Neural cell (in vitro differentiated cells): ENCODE measurements around the gene CNTN4. TPM values are rescaled to one million over a fixed set of nuclear protein-coding genes. Genes with fewer than 3 reads are reported as not detected.

Experiments used
- H2AFZ ChIP-seq: fragments of 200-600, 300-800 bp; sonication (generic), shearing (Covaris generic); 2 replicates; pipeline ENCODE4 v1.6.0; 2014; ENCODE audit warnings: low read depth, mild to moderate bottlenecking, antibody characterized with exemption, low read length, moderate library complexity
- H3F3A ChIP-seq: fragments of 200-600 bp; shearing (Covaris generic); 2 replicates; pipeline ENCODE4 v1.6.1; 2016; ENCODE audit warnings: mild to moderate bottlenecking, moderate library complexity, mixed read lengths, antibody characterized with exemption, low read length; ENCODE audit not compliant: insufficient read depth, poor library complexity, severe bottlenecking
- H3K27ac ChIP-seq: fragments of 200-600, 300-800 bp; sonication (generic), shearing (Covaris generic); 2 replicates; pipeline ENCODE4 v1.5.1; 2014; ENCODE audit warnings: mild to moderate bottlenecking, low read length, moderate library complexity
- H3K27me3 ChIP-seq: fragments of 300-800, 200-600 bp; sonication (generic), shearing (Covaris generic); 2 replicates; pipeline ENCODE4 v1.6.0; 2014; ENCODE audit warnings: mild to moderate bottlenecking, low read depth, low read length, moderate library complexity; ENCODE audit not compliant: insufficient read depth
- H3K36me3 ChIP-seq: fragments of 300-800, 200-600 bp; sonication (generic), shearing (Covaris generic); 2 replicates; pipeline ENCODE4 v1.5.1; 2014; ENCODE audit warnings: mild to moderate bottlenecking, antibody characterized with exemption, low read length, moderate library complexity; ENCODE audit not compliant: insufficient read depth
- H3K4me2 ChIP-seq: fragments of 300-800, 200-600 bp; sonication (generic), shearing (Covaris generic); 2 replicates; pipeline ENCODE4 v1.6.0; 2014; ENCODE audit warnings: mild to moderate bottlenecking, low read length
- H3K4me3 ChIP-seq: fragments of 300-800, 200-600 bp; sonication (generic), shearing (Covaris generic); 2 replicates; pipeline ENCODE4 v1.5.1; 2014; ENCODE audit warnings: mild to moderate bottlenecking, low read length, moderate library complexity
- H3K79me2 ChIP-seq: fragments of 200-600 bp; shearing (Covaris generic); replicated peaks from 2 replicates; pipeline ENCODE4 v1.6.0; 2014; ENCODE audit warnings: mild to moderate bottlenecking, low read length, moderate library complexity; ENCODE audit not compliant: insufficient read depth
- H3K9ac ChIP-seq: fragments of 300-800, 200-600 bp; sonication (generic), shearing (Covaris generic); 2 replicates; pipeline ENCODE4 v1.6.1; 2016; ENCODE audit warnings: mild to moderate bottlenecking, low read length, mixed read lengths
- H3K9me2 ChIP-seq: fragments of 200-600 bp; shearing (Covaris generic); 2 replicates; pipeline ENCODE4 v1.6.1; 2016; ENCODE audit warnings: mild to moderate bottlenecking, low read length, mixed read lengths; ENCODE audit not compliant: insufficient read depth
- H3K9me3 ChIP-seq: fragments of 200-600, 300-800 bp; sonication (generic), shearing (Covaris generic); 2 replicates; pipeline ENCODE4 v1.6.1; 2016; ENCODE audit warnings: mild to moderate bottlenecking, mixed run types, low read length, moderate library complexity, mixed read lengths
- H4K20me1 ChIP-seq: fragments of 200-600 bp; shearing (Covaris generic); 2 replicates; pipeline ENCODE4 v1.6.1; 2016; ENCODE audit warnings: mild to moderate bottlenecking, mixed run types; ENCODE audit not compliant: insufficient read depth
- EP300 ChIP-seq: fragments of 450-650 bp; conservative IDR thresholded peaks from 2 replicates; pipeline ENCODE4 v1.6.1; 2014; ENCODE audit warnings: antibody characterized with exemption, mild to moderate bottlenecking, moderate library complexity; ENCODE audit not compliant: poor library complexity, severe bottlenecking
- EZH2 ChIP-seq: fragments of 200-600, 300-800 bp; shearing (Covaris generic), sonication (generic); IDR thresholded peaks from 2 replicates; pipeline ENCODE4 v1.6.1; 2014; ENCODE audit warnings: antibody characterized with exemption, low read length, borderline replicate concordance, mild to moderate bottlenecking; ENCODE audit not compliant: insufficient read depth, poor library complexity, severe bottlenecking
- MXI1 ChIP-seq: fragments of 450-650 bp; conservative IDR thresholded peaks from 2 replicates; pipeline ENCODE4 v1.6.1; 2014; ENCODE audit warnings: antibody characterized with exemption, mild to moderate bottlenecking; ENCODE audit not compliant: poor library complexity, severe bottlenecking
- POLR2AphosphoS5 ChIP-seq: IDR thresholded peaks from 2 replicates; pipeline ENCODE4 v1.6.1; 2012
- RAD21 ChIP-seq: fragments of 450-650 bp; conservative IDR thresholded peaks from 2 replicates; pipeline ENCODE4 v1.6.1; 2014; ENCODE audit warnings: antibody characterized with exemption, mild to moderate bottlenecking, moderate library complexity
- SMC3 ChIP-seq: fragments of 450-650 bp; conservative IDR thresholded peaks from 2 replicates; pipeline ENCODE4 v1.6.1; 2014; ENCODE audit warnings: antibody characterized with exemption, mild to moderate bottlenecking, moderate library complexity; ENCODE audit not compliant: poor library complexity
- TAF1 ChIP-seq: IDR thresholded peaks from 2 replicates; pipeline ENCODE4 v1.6.1; 2012; ENCODE audit warnings: low read depth
- polyA plus RNA-seq: library from polyadenylated mRNA; depleted of rRNA; stranded (reverse); fragments of >200 nt; gene quantifications from 2 replicates; pipeline ENCODE4 v1.2.3, GENCODE V29; 2014
- TF ChIP-seq, protein P1 (sequence below): IDR thresholded peaks from 2 replicates; pipeline ENCODE4 v1.6.1; 2012; ENCODE audit warnings: borderline replicate concordance
- TF ChIP-seq, protein P2 (sequence below): fragments of 450-650 bp; IDR thresholded peaks from 2 replicates; pipeline ENCODE4 v1.5.1; 2014; ENCODE audit warnings: antibody characterized with exemption, mild to moderate bottlenecking, moderate library complexity; ENCODE audit not compliant: poor library complexity, severe bottlenecking

CNTN4 gene
- polyA plus RNA-seq, 1 donor from 2014 or later: 10.6 TPM

- peak overlapping the region; percentile 65 for H3K4me2 ChIP-seq
- H3F3A ChIP-seq: peaks cover 4% of the 10 kb centered on the region
- H2AFZ ChIP-seq: no peak overlapping the region
- H3K27ac ChIP-seq: peak overlapping the region; percentile 13
- H3K27me3 ChIP-seq: peaks cover 3% of the 10 kb centered on the region
- no peaks in the 10 kb centered on the region for H3K79me2 ChIP-seq
- no peak overlapping the region for H3K9ac ChIP-seq
- no peaks in the 10 kb centered on the region for H3K36me3 ChIP-seq
- H4K20me1 ChIP-seq: no peaks in the 10 kb centered on the region
- H3K9me3 ChIP-seq: no peaks in the 10 kb centered on the region
- H3K9me2 ChIP-seq: no peaks in the 10 kb centered on the region
- H3K4me3 ChIP-seq: no peak overlapping the region
- TF ChIP-seq EP300 (peak; percentile 93), POLR2AphosphoS5 (peak; percentile 93), SMC3 (no peak)
Observed at GRCh38 chr3:2516762-2517441, 418.2 kb downstream of the CNTN4 start.

DNA sequence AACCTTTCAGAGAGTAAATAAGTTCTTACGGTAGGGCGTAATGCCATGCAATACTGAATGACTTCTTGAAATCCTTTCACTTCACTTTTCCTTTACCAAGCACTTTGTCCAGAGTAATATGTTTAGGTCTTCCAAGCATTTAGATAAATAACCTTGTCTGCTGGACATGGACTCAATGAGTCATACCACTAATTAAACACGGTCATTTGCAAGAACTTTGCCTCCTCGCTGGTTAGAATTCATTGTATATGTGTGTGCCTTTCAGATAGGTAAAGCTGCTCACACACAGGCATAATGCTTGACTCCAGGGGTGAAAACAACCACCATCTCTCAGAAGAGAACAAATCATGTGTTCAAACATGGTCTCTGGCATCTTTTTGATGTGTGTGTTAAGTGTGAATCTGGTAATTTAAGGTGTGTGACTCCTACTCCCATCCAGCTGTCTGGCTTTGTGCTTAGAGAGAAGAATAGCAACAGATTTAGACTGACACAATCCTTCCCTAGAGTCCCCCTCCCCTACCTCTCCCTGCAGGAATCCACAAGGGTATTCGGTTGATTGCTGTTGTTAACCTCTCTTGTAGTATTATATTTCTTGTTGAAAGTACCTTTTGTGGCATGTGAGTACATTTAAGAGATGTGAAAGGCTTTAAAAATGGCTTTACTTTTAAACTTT is 419.0 kb downstream of the CNTN4 start:
- peaks cover 3% of the 10 kb centered on the region for H3K27me3 ChIP-seq
- peak overlapping the region; percentile 65 for H3K4me2 ChIP-seq
- H3K9me3 ChIP-seq: no peaks in the 10 kb centered on the region
- no peaks in the 10 kb centered on the region for H3K9me2 ChIP-seq
- no peaks in the 10 kb centered on the region for H3K36me3 ChIP-seq
- H2AFZ ChIP-seq: no peak overlapping the region
- H3K27ac ChIP-seq: peak overlapping the region; percentile 13
- peaks cover 4% of the 10 kb centered on the region for H3F3A ChIP-seq
- H3K4me3 ChIP-seq: peak overlapping the region; percentile 46
- TF ChIP-seq EP300 (peak; percentile 29), EZH2 (no peak), SMC3 (no peak), MXI1 (no peak), TAF1 (no peak), POLR2AphosphoS5 (peak; percentile 73), RAD21 (no peak)
- TF ChIP-seq, protein P1, sequence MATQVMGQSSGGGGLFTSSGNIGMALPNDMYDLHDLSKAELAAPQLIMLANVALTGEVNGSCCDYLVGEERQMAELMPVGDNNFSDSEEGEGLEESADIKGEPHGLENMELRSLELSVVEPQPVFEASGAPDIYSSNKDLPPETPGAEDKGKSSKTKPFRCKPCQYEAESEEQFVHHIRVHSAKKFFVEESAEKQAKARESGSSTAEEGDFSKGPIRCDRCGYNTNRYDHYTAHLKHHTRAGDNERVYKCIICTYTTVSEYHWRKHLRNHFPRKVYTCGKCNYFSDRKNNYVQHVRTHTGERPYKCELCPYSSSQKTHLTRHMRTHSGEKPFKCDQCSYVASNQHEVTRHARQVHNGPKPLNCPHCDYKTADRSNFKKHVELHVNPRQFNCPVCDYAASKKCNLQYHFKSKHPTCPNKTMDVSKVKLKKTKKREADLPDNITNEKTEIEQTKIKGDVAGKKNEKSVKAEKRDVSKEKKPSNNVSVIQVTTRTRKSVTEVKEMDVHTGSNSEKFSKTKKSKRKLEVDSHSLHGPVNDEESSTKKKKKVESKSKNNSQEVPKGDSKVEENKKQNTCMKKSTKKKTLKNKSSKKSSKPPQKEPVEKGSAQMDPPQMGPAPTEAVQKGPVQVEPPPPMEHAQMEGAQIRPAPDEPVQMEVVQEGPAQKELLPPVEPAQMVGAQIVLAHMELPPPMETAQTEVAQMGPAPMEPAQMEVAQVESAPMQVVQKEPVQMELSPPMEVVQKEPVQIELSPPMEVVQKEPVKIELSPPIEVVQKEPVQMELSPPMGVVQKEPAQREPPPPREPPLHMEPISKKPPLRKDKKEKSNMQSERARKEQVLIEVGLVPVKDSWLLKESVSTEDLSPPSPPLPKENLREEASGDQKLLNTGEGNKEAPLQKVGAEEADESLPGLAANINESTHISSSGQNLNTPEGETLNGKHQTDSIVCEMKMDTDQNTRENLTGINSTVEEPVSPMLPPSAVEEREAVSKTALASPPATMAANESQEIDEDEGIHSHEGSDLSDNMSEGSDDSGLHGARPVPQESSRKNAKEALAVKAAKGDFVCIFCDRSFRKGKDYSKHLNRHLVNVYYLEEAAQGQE: no peak
- TF ChIP-seq, protein P2, sequence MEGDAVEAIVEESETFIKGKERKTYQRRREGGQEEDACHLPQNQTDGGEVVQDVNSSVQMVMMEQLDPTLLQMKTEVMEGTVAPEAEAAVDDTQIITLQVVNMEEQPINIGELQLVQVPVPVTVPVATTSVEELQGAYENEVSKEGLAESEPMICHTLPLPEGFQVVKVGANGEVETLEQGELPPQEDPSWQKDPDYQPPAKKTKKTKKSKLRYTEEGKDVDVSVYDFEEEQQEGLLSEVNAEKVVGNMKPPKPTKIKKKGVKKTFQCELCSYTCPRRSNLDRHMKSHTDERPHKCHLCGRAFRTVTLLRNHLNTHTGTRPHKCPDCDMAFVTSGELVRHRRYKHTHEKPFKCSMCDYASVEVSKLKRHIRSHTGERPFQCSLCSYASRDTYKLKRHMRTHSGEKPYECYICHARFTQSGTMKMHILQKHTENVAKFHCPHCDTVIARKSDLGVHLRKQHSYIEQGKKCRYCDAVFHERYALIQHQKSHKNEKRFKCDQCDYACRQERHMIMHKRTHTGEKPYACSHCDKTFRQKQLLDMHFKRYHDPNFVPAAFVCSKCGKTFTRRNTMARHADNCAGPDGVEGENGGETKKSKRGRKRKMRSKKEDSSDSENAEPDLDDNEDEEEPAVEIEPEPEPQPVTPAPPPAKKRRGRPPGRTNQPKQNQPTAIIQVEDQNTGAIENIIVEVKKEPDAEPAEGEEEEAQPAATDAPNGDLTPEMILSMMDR: no peak
- no peaks in the 10 kb centered on the region for H4K20me1 ChIP-seq
- H3K79me2 ChIP-seq: no peaks in the 10 kb centered on the region
- H3K9ac ChIP-seq: no peak overlapping the region
